ENCODE measurements around the gene FGF2.
"Not testable (repeated sequence)": the region's sequence is repeated elsewhere in the genome, so short reads cannot be mapped to it uniquely, and the experiment has no call there.

FGF2 gene

GRCh38 chr4:122827879-122828601 is 1.4 kb downstream of the FGF2 start:
- no peak overlapping the region for H3K27ac ChIP-seq
- peaks cover 15% of the 10 kb centered on the region for H3K4me1 ChIP-seq
- peak overlapping the region; percentile 96 for H3K4me2 ChIP-seq
- peaks cover 6% of the 10 kb centered on the region for H3K9me3 ChIP-seq
- no peak overlapping the region for H3K9ac ChIP-seq
- no peak for TF ChIP-seq Cebpa-rat (IDR thresholded peaks at IDR 0.05)
- H3K4me3 ChIP-seq: peak overlapping the region; percentile 64
- H4K20me1 ChIP-seq: peaks cover 53% of the 10 kb centered on the region
- H3K27me3 ChIP-seq: peaks cover 100% of the 10 kb centered on the region
- no peaks in the 10 kb centered on the region for H3K36me3 ChIP-seq

GRCh38 chr4:122830426-122831095 is 3.9 kb downstream of the FGF2 start:
- no peak for TF ChIP-seq Cebpa-rat (IDR thresholded peaks at IDR 0.05)
- H3K4me1 ChIP-seq: peaks cover 15% of the 10 kb centered on the region
- no peak overlapping the region for H3K4me3 ChIP-seq
- peaks cover 47% of the 10 kb centered on the region for H4K20me1 ChIP-seq
- H3K9me3 ChIP-seq: no peaks in the 10 kb centered on the region
- no peaks in the 10 kb centered on the region for H3K36me3 ChIP-seq
- H3K27ac ChIP-seq: no peak overlapping the region
- H3K27me3 ChIP-seq: peaks cover 91% of the 10 kb centered on the region
- H3K9ac ChIP-seq: no peak overlapping the region
- no peak overlapping the region for H3K4me2 ChIP-seq

GRCh38 chr4:122831515-122832196 is 5.0 kb downstream of the FGF2 start:
- Histone ChIP-seq H3K9ac (no peak overlapping the region), H4K20me1 (peaks cover 38% of the 10 kb centered on the region), H3K4me3 (no peak overlapping the region), H3K27ac (no peak overlapping the region), H3K27me3 (peaks cover 87% of the 10 kb centered on the region), H3K9me3 (no peaks in the 10 kb centered on the region), H3K4me1 (peaks cover 15% of the 10 kb centered on the region), H3K36me3 (no peaks in the 10 kb centered on the region), H3K4me2 (no peak overlapping the region)
- TF ChIP-seq Cebpa-rat (IDR thresholded peaks at IDR 0.05): no peak

DNA sequence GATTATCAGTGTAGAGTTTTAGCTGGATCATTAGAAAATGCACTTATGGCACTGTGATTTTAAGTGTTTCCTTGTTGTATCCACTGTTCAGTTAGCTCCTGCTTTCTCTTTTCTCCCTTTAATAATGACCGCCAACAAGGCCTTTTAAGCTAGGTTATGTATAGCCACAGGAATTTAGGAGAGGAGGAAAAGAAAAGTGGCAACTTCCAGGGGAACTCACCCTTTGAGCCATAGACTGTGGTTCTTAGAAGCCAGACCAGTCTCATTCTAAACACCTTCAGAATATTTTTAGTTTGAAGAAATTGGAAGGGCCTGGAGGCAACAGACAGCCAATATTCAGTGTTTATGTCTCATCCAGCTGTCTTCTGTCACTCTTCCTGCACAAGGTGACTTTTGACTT is 6.1 kb downstream of the FGF2 start:
- Histone ChIP-seq H3K27ac (no peak overlapping the region), H3K9me3 (no peaks in the 10 kb centered on the region), H3K4me3 (no peak overlapping the region), H3K27me3 (peaks cover 76% of the 10 kb centered on the region), H3K4me1 (peaks cover 7% of the 10 kb centered on the region), H3K36me3 (no peaks in the 10 kb centered on the region), H4K20me1 (peaks cover 28% of the 10 kb centered on the region), H3K4me2 (no peak overlapping the region), H3K9ac (no peak overlapping the region)
- no peak for TF ChIP-seq Cebpa-rat (IDR thresholded peaks at IDR 0.05)

DNA sequence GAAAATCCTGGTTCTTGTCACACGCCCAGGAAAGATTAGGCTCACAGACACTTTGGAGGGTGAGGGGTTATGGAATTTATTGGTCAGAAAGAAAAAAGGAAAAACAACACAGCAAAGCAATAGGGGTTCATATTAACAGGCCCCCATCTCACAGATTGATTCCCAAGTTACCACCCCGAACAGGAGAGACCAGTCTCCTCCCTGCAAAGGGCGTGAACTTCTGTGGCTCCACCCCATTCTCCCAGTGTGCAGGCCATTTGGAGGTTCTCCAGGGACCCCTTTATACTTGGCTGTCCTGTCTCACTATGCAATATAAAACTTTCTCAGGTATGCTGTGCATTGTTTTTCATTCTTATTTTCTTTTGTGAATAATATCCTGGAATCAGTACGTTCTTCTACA is 7.4 kb downstream of the FGF2 start:
- H3K4me1 ChIP-seq: no peaks in the 10 kb centered on the region
- H3K4me3 ChIP-seq: no peak overlapping the region
- H3K9ac ChIP-seq: no peak overlapping the region
- TF ChIP-seq Cebpa-rat (IDR thresholded peaks at IDR 0.05): no peak
- no peak overlapping the region for H3K27ac ChIP-seq
- H3K4me2 ChIP-seq: no peak overlapping the region
- no peaks in the 10 kb centered on the region for H3K36me3 ChIP-seq
- peaks cover 63% of the 10 kb centered on the region for H3K27me3 ChIP-seq
- H4K20me1 ChIP-seq: peaks cover 15% of the 10 kb centered on the region; the same call in 1 of the 2 replicates
- no peaks in the 10 kb centered on the region for H3K9me3 ChIP-seq

DNA sequence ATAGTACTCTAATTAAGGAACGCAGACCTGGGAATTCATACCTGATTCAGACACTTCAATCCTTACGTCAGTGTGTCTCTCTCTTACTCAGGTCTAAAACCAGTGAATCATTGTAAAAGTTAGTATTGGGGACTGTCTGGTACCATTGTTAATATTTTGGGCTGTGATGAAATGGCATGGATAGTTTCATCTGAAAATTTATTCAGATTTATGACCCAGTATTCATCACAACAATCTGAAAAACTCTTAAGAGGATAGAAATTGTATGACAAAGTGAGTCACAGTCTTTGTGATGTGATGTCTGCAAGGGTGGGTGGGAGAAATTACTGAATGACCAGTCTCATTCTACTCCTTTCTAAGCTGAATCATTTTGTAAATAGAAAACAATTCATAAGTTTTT is 10.3 kb downstream of the FGF2 start:
- Histone ChIP-seq H3K27ac (no peak overlapping the region), H3K36me3 (no peaks in the 10 kb centered on the region), H4K20me1 (no peaks in the 10 kb centered on the region), H3K4me3 (no peak overlapping the region), H3K9me3 (no peaks in the 10 kb centered on the region), H3K4me2 (no peak overlapping the region), H3K27me3 (peaks cover 38% of the 10 kb centered on the region), H3K4me1 (no peaks in the 10 kb centered on the region), H3K9ac (no peak overlapping the region)
- no peak for TF ChIP-seq Cebpa-rat (IDR thresholded peaks at IDR 0.05)

DNA sequence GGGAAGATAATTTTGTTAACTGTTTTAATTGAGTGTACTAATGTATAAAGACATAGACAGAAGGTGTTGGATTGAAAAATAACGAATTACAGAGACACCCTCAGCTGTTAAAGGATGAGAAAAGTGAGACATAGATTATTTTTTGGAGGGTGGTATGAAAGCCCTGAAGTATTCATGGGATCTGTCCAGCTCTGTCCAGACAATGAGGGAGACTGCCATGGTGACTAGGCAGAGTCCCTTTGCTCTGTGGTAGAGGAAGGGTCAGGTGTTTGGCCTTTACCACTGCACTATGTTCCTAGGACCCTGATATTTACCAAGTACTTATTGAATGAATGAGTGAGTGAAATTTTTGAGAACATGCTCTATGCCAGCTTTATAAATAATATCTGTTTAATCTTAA is 11.4 kb downstream of the FGF2 start:
- no peak overlapping the region for H3K9ac ChIP-seq
- H3K9me3 ChIP-seq: no peaks in the 10 kb centered on the region
- no peak overlapping the region for H3K4me2 ChIP-seq
- H3K27ac ChIP-seq: no peak overlapping the region
- H3K4me1 ChIP-seq: no peaks in the 10 kb centered on the region
- H3K36me3 ChIP-seq: no peaks in the 10 kb centered on the region
- no peak for TF ChIP-seq Cebpa-rat (IDR thresholded peaks at IDR 0.05)
- H4K20me1 ChIP-seq: no peaks in the 10 kb centered on the region
- peaks cover 27% of the 10 kb centered on the region; the same call in 1 of the 2 replicates for H3K27me3 ChIP-seq
- no peak overlapping the region for H3K4me3 ChIP-seq

- no peak overlapping the region for H3K27ac ChIP-seq
- no peak for TF ChIP-seq Cebpa-rat (IDR thresholded peaks at IDR 0.05)
- no peak overlapping the region for H3K4me3 ChIP-seq
- no peak overlapping the region for H3K4me2 ChIP-seq
- H3K9ac ChIP-seq: no peak overlapping the region
- no peaks in the 10 kb centered on the region for H3K36me3 ChIP-seq
- no peaks in the 10 kb centered on the region for H4K20me1 ChIP-seq
- H3K9me3 ChIP-seq: no peaks in the 10 kb centered on the region
- peaks cover 12% of the 10 kb centered on the region for H3K4me1 ChIP-seq
- peaks cover 4% of the 10 kb centered on the region; the same call in 1 of the 2 replicates for H3K27me3 ChIP-seq
These were observed 15.8 kb downstream of the FGF2 start for GRCh38 chr4:122842392-122842791.

- no peak for TF ChIP-seq Cebpa-rat (IDR thresholded peaks at IDR 0.05)
These were observed 16.4 kb downstream of the FGF2 start for GRCh38 chr4:122842984-122843531.

GRCh38 chr4:122844391-122844790 is 17.8 kb downstream of the FGF2 start:
- H3K4me3 ChIP-seq, H3K27me3 ChIP-seq, H3K9me3 ChIP-seq, H3K9ac ChIP-seq, H3K27ac ChIP-seq, H3K36me3 ChIP-seq, H4K20me1 ChIP-seq: not testable (repeated sequence)
- H3K4me1 ChIP-seq: peaks cover 12% of the 10 kb centered on the region
- peak overlapping the region; percentile 23; the same call in 1 of the 2 replicates for H3K4me2 ChIP-seq

More at GRCh38 chr4:122842984-122843531, 16.4 kb downstream of the FGF2 start:
- peaks cover 4% of the 10 kb centered on the region; the same call in 1 of the 2 replicates for H3K27me3 ChIP-seq
- H4K20me1 ChIP-seq: no peaks in the 10 kb centered on the region
- no peak overlapping the region for H3K27ac ChIP-seq
- H3K9me3 ChIP-seq: no peaks in the 10 kb centered on the region
- no peak overlapping the region for H3K4me3 ChIP-seq
- H3K9ac ChIP-seq: no peak overlapping the region
- peaks cover 12% of the 10 kb centered on the region for H3K4me1 ChIP-seq
- H3K4me2 ChIP-seq: no peak overlapping the region
- no peaks in the 10 kb centered on the region for H3K36me3 ChIP-seq
